GM12878 (cell line): ENCODE results near the gene CEP250.

ENCODE experiments used
- CEBPB ChIP-seq, 2 experiments: fragments of 150-350 bp in 1 of 2; IDR thresholded peaks; 2 replicates each; pipeline ENCODE4 v1.6.1; 2012 to 2014; ENCODE audit warnings: low read depth in 2 of 2, low read length in 2 of 2, borderline replicate concordance in 1 of 2, inconsistent platforms in 1 of 2
- EZH2 ChIP-seq: IDR thresholded peaks from 2 replicates; pipeline ENCODE4 v1.6.1; 2012; ENCODE audit warnings: low read depth, mild to moderate bottlenecking, control low read depth, inconsistent platforms, low read length, borderline replicate concordance; ENCODE audit not compliant: control insufficient read depth
- NBN ChIP-seq: fragments of 450-650 bp; IDR thresholded peaks from 2 replicates; pipeline ENCODE4 v1.6.1; 2016
- PML ChIP-seq: IDR thresholded peaks from 2 replicates; pipeline ENCODE4 v1.6.1; 2012; ENCODE audit warnings: low read length, inconsistent platforms
- POLR2AphosphoS5 ChIP-seq: IDR thresholded peaks from 2 replicates; pipeline ENCODE4 v1.6.1; 2011; ENCODE audit warnings: mild to moderate bottlenecking, low read length, inconsistent platforms
- RAD21 ChIP-seq: IDR thresholded peaks from 2 replicates; pipeline ENCODE4 v1.6.1; 2011; ENCODE audit warnings: mild to moderate bottlenecking, low read depth, low read length, moderate library complexity; ENCODE audit not compliant: insufficient read depth
- SUZ12 ChIP-seq: fragments of 200-600 bp; sonication (generic); IDR thresholded peaks from one replicate; pipeline ENCODE4 v1.6.1; 2018; ENCODE audit warnings: antibody characterized with exemption, mild to moderate bottlenecking; ENCODE audit not compliant: unreplicated experiment
- YY1 ChIP-seq: IDR thresholded peaks from 2 replicates; pipeline ENCODE4 v1.6.1; 2011; ENCODE audit warnings: low read depth, mild to moderate bottlenecking, low read length
- TF ChIP-seq, protein P1 (sequence below): fragments of 450-650 bp; conservative IDR thresholded peaks from 2 replicates; pipeline ENCODE4 v1.6.1; 2017; ENCODE audit warnings: mild to moderate bottlenecking, moderate library complexity
- TF ChIP-seq, protein P2 (sequence below), 3 experiments: IDR thresholded peaks in 2 of 3; conservative IDR thresholded peaks in 1 of 3; 2 replicates each; pipeline ENCODE4 v1.5.1; 2011; ENCODE audit warnings: low read depth in 3 of 3, low read length in 3 of 3, mild to moderate bottlenecking in 3 of 3, control low read depth in 2 of 3, moderate library complexity in 2 of 3, inconsistent platforms in 1 of 3, mixed read lengths in 1 of 3; ENCODE audit not compliant: control insufficient read depth in 2 of 3, insufficient read depth in 1 of 3; ENCODE audit errors: extremely low read depth in 1 of 3

DNA sequence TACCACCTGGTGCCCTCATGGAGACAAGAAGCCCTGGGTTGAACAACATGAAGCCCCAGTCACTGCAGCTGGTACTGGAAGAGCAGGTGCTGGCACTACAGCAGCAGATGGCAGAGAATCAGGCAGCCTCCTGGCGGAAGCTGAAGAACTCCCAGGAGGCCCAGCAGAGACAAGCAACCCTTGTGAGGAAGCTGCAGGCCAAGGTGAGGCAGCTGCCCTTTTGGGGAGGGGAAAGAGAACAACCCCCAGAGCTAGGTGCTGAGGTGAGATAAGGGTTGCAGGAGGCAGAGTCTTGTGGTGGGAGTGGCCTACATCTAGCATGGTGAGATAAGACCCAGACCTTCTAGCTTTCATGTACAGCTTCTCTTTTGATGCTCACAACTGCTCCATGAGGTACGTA, 7.0 kb downstream of the CEP250 start:
- TF ChIP-seq EZH2 (no peak), POLR2AphosphoS5 (no peak), RAD21 (no peak), NBN (no peak), CEBPB (IDR thresholded peaks at IDR 0.05; ENCODE audit: borderline replicate concordance in 1 of 2, low read depth in 2 of 2, low read length in 2 of 2) (no peak), PML (no peak), YY1 (no peak), SUZ12 (no peak)
- TF ChIP-seq, protein P1, sequence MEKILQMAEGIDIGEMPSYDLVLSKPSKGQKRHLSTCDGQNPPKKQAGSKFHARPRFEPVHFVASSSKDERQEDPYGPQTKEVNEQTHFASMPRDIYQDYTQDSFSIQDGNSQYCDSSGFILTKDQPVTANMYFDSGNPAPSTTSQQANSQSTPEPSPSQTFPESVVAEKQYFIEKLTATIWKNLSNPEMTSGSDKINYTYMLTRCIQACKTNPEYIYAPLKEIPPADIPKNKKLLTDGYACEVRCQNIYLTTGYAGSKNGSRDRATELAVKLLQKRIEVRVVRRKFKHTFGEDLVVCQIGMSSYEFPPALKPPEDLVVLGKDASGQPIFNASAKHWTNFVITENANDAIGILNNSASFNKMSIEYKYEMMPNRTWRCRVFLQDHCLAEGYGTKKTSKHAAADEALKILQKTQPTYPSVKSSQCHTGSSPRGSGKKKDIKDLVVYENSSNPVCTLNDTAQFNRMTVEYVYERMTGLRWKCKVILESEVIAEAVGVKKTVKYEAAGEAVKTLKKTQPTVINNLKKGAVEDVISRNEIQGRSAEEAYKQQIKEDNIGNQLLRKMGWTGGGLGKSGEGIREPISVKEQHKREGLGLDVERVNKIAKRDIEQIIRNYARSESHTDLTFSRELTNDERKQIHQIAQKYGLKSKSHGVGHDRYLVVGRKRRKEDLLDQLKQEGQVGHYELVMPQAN, result no peak
- TF ChIP-seq, protein P2, sequence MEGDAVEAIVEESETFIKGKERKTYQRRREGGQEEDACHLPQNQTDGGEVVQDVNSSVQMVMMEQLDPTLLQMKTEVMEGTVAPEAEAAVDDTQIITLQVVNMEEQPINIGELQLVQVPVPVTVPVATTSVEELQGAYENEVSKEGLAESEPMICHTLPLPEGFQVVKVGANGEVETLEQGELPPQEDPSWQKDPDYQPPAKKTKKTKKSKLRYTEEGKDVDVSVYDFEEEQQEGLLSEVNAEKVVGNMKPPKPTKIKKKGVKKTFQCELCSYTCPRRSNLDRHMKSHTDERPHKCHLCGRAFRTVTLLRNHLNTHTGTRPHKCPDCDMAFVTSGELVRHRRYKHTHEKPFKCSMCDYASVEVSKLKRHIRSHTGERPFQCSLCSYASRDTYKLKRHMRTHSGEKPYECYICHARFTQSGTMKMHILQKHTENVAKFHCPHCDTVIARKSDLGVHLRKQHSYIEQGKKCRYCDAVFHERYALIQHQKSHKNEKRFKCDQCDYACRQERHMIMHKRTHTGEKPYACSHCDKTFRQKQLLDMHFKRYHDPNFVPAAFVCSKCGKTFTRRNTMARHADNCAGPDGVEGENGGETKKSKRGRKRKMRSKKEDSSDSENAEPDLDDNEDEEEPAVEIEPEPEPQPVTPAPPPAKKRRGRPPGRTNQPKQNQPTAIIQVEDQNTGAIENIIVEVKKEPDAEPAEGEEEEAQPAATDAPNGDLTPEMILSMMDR (IDR thresholded peaks at IDR 0.05 in 2 of 3, conservative IDR thresholded peaks at IDR 0.05 in 1 of 3; ENCODE audit: control insufficient read depth in 2 of 3, extremely low read depth in 1 of 3, insufficient read depth in 1 of 3, low read depth in 3 of 3, low read length in 3 of 3), result no peak
